DND-41 (cell line): Measurements from ENCODE around the gene PLPP7.

Experiments used
- CTCF ChIP-seq: IDR thresholded peaks from 2 replicates; pipeline ENCODE4 v1.5.1; 2012; ENCODE audit warnings: borderline replicate concordance, low read length, moderate library complexity, mild to moderate bottlenecking; ENCODE audit not compliant: poor library complexity, severe bottlenecking; ENCODE audit errors: extremely low read depth
- EZH2 ChIP-seq: IDR thresholded peaks from 3 replicates; pipeline ENCODE4 v1.6.1; 2012; ENCODE audit warnings: borderline replicate concordance, low read depth, mild to moderate bottlenecking, moderate library complexity, low read length, inconsistent platforms; ENCODE audit not compliant: severe bottlenecking

GRCh38 chr9:131273856-131274673 is 15.5 kb upstream of the PLPP7 start:
- TF ChIP-seq CTCF (no peak), EZH2 (no peak)
